OCI-LY1 (cell line): Measurements from ENCODE around the gene BPIFB2.

Experiments used
- H2AFZ ChIP-seq: fragments of 200-600 bp; sonication (generic), shearing (Covaris generic); 2 replicates; pipeline ENCODE4 v1.6.0; 2014; ENCODE audit warnings: antibody characterized with exemption, mild to moderate bottlenecking, low read length
- H3F3A ChIP-seq: fragments of 200-600 bp; sonication (generic), shearing (Covaris generic); 2 replicates; pipeline ENCODE4 v1.6.0; 2014; ENCODE audit warnings: mild to moderate bottlenecking, antibody characterized with exemption, low read length, moderate library complexity; ENCODE audit not compliant: insufficient read depth
- H3K27ac ChIP-seq: fragments of 200-600 bp; sonication (generic); 2 replicates; pipeline ENCODE4 v1.5.1; 2014; ENCODE audit warnings: low read length, mixed run types, mild to moderate bottlenecking, low read depth; ENCODE audit not compliant: poor library complexity, severe bottlenecking
- H3K27me3 ChIP-seq: fragments of 200-600 bp; sonication (generic); 2 replicates; pipeline ENCODE4 v1.6.0; 2014; ENCODE audit warnings: antibody characterized with exemption, mild to moderate bottlenecking, low read length, moderate library complexity; ENCODE audit not compliant: insufficient read depth
- H3K36me3 ChIP-seq: fragments of 200-600 bp; sonication (generic); 2 replicates; pipeline ENCODE4 v1.6.1; 2014; ENCODE audit warnings: mild to moderate bottlenecking, antibody characterized with exemption, low read length, moderate library complexity, mixed read lengths; ENCODE audit not compliant: insufficient read depth
- H3K4me1 ChIP-seq: fragments of 200-600 bp; sonication (generic); 2 replicates; pipeline ENCODE4 v1.5.1; 2014; ENCODE audit warnings: mild to moderate bottlenecking, low read length, moderate library complexity; ENCODE audit not compliant: insufficient read depth, severe bottlenecking
- H3K4me2 ChIP-seq: fragments of 200-600 bp; sonication (generic), shearing (Covaris generic); 2 replicates; pipeline ENCODE4 v1.6.1; 2014; ENCODE audit warnings: low read length
- H3K4me3 ChIP-seq: fragments of 200-600 bp; sonication (generic); 2 replicates; pipeline ENCODE4 v1.5.1; 2014; ENCODE audit warnings: low read length, low read depth, mild to moderate bottlenecking, mixed read lengths; ENCODE audit not compliant: poor library complexity, severe bottlenecking
- H3K79me2 ChIP-seq: fragments of 200-600 bp; shearing (Covaris generic); 2 replicates; pipeline ENCODE4 v1.6.1; 2016; ENCODE audit warnings: mixed run types, low read length, mixed read lengths; ENCODE audit not compliant: insufficient read depth
- H3K9ac ChIP-seq: fragments of 200-600 bp; sonication (generic), shearing (Covaris generic); 2 replicates; pipeline ENCODE4 v1.6.1; 2014; ENCODE audit warnings: mild to moderate bottlenecking, low read length, mixed read lengths
- H3K9me2 ChIP-seq: fragments of 200-600 bp; sonication (generic), shearing (Covaris generic); 2 replicates; pipeline ENCODE4 v1.6.1; 2014; ENCODE audit warnings: low read depth, mild to moderate bottlenecking, low read length, mixed read lengths
- H3K9me3 ChIP-seq: fragments of 200-600 bp; shearing (Covaris generic); 2 replicates; pipeline ENCODE4 v1.6.1; 2014; ENCODE audit warnings: low read length, mixed read lengths
- H4K20me1 ChIP-seq: fragments of 200-600 bp; sonication (generic), shearing (Covaris generic); 2 replicates; pipeline ENCODE4 v1.6.0; 2016; ENCODE audit warnings: mild to moderate bottlenecking, low read length; ENCODE audit not compliant: insufficient read depth
- CTCF ChIP-seq: fragments of 200-600 bp; sonication (generic), shearing (Covaris generic); IDR thresholded peaks from 2 replicates; pipeline ENCODE4 v1.5.1; 2017; ENCODE audit warnings: mild to moderate bottlenecking, antibody characterized with exemption, low read length, moderate library complexity, mixed read lengths
- EZH2 ChIP-seq: fragments of 200-600 bp; sonication (generic), shearing (Covaris generic); IDR thresholded peaks from 2 replicates; pipeline ENCODE4 v1.8.0; 2017; ENCODE audit warnings: borderline replicate concordance, mixed run types, mild to moderate bottlenecking, antibody characterized with exemption, low read length, moderate library complexity, mixed read lengths

BPIFB2 gene

GRCh38 chr20:33026779-33027759 lies 19.6 kb downstream of the BPIFB2 start:
- Histone ChIP-seq H3K4me2 (no peak overlapping the region), H2AFZ (no peak overlapping the region), H3K9ac (no peak overlapping the region), H3K9me3 (no peaks in the 10 kb centered on the region), H3K36me3 (no peaks in the 10 kb centered on the region), H3K27me3 (no peaks in the 10 kb centered on the region), H3K9me2 (no peaks in the 10 kb centered on the region), H3K79me2 (no peaks in the 10 kb centered on the region), H4K20me1 (no peaks in the 10 kb centered on the region), H3K4me3 (no peak overlapping the region), H3K4me1 (no peaks in the 10 kb centered on the region), H3K27ac (no peak overlapping the region), H3F3A (no peaks in the 10 kb centered on the region)
- TF ChIP-seq EZH2: no peak

- Histone ChIP-seq H3K27ac (no peak overlapping the region), H4K20me1 (no peaks in the 10 kb centered on the region), H3K27me3 (no peaks in the 10 kb centered on the region; the same call in 1 of the 2 replicates), H2AFZ (no peak overlapping the region), H3K4me2 (no peak overlapping the region), H3K4me1 (no peaks in the 10 kb centered on the region), H3K4me3 (no peak overlapping the region), H3K9ac (no peak overlapping the region), H3K9me3 (no peaks in the 10 kb centered on the region), H3K9me2 (no peaks in the 10 kb centered on the region), H3F3A (no peaks in the 10 kb centered on the region), H3K36me3 (no peaks in the 10 kb centered on the region), H3K79me2 (no peaks in the 10 kb centered on the region)
- TF ChIP-seq EZH2: no peak
Measured at GRCh38 chr20:33027769-33028751, 20.6 kb downstream of the BPIFB2 start.

- no peaks in the 10 kb centered on the region for H3F3A ChIP-seq
- H3K4me1 ChIP-seq: no peaks in the 10 kb centered on the region
- H3K4me2 ChIP-seq: no peak overlapping the region
- H3K9me3 ChIP-seq: no peaks in the 10 kb centered on the region
- H3K9ac ChIP-seq: no peak overlapping the region
- no peaks in the 10 kb centered on the region for H3K79me2 ChIP-seq
- H3K27ac ChIP-seq: no peak overlapping the region
- H3K36me3 ChIP-seq: no peaks in the 10 kb centered on the region
- TF ChIP-seq CTCF (no peak), EZH2 (no peak)
- H2AFZ ChIP-seq: no peak overlapping the region
- H3K4me3 ChIP-seq: no peak overlapping the region
- no peaks in the 10 kb centered on the region; the same call in 1 of the 2 replicates for H3K27me3 ChIP-seq
- no peaks in the 10 kb centered on the region for H3K9me2 ChIP-seq
- H4K20me1 ChIP-seq: no peaks in the 10 kb centered on the region
Measured at GRCh38 chr20:33028875-33029274, 21.4 kb downstream of the BPIFB2 start.

- no peak overlapping the region for H2AFZ ChIP-seq
- H3K9me2 ChIP-seq: no peaks in the 10 kb centered on the region
- no peaks in the 10 kb centered on the region for H3K79me2 ChIP-seq
- TF ChIP-seq EZH2: no peak
- no peak for TF ChIP-seq CTCF
- no peaks in the 10 kb centered on the region for H3K4me1 ChIP-seq
- H3K36me3 ChIP-seq: no peaks in the 10 kb centered on the region
- H3K9me3 ChIP-seq: no peaks in the 10 kb centered on the region
- no peak overlapping the region for H3K27ac ChIP-seq
- H4K20me1 ChIP-seq: no peaks in the 10 kb centered on the region
- H3F3A ChIP-seq: no peaks in the 10 kb centered on the region
- H3K4me2 ChIP-seq: no peak overlapping the region
- H3K4me3 ChIP-seq: no peak overlapping the region
- H3K27me3 ChIP-seq: no peaks in the 10 kb centered on the region; the same call in 1 of the 2 replicates
- no peak overlapping the region for H3K9ac ChIP-seq
Measured at GRCh38 chr20:33030076-33030475, 22.6 kb downstream of the BPIFB2 start.
